KBM-7 (cell line): ENCODE results near the gene STK26.
A peak's percentile ranks its signal among the peaks of the same experiment; 100 is the strongest.
"Not testable (repeated sequence)": the region's sequence is repeated elsewhere in the genome, so short reads cannot be mapped to it uniquely, and the experiment has no call there.

ENCODE experiments used
- DNase-seq: peaks from one replicate; pipeline ENCODE4 v3.0.0-alpha.2; 2015
- in situ Hi-C: fragments of 300-500 bp; cut with MboI; formaldehyde crosslinking; loops from 2 replicates; pipeline ENCODE4 v1.14.3; 2020; ENCODE audit warnings: low sequenced_read_pairs, low pct_unique_long_range_greater_than_20kb, mixed read lengths

The STK26 gene

DNA sequence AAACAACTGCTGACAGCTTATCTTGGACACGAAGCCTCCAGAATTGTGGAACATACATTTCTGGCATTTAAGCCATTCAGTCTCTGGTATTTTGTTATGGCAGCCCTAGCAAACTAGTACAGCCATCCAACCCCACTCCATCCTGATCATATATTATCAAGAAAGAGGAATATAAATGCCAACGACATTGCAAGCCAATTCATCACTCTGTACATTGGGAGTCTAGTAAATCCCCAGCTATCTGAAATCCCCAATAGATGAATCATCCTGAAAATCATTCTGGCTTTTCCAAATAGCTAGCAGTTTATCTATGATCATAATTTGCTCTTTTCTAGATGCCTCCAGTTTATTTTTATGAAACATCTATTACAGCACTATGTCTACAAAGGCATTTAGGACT, 63.6 kb downstream of the STK26 start:
- in situ Hi-C loops, result loop anchor here (25.0 kb wide), 2 partner anchors 126 to 526 kb away; partner anchors contain the start of gene RAP2C

DNA sequence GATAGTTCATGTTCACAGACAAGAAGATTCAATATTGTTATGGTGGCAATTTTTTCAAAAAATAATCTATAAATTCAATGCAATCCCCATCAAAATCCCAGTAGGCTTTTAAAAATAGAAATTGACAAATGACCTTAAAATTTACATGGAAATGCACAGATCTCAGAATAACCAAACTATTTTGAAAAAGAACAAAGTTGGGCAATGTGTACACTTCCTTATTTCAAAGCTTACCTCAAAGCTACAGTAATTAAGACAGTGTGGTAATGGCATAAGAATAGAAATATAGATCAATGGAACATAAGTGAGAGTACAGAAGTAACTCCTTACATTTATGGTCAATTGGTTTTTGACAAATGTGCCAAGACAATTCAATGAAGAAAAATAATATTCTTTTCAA, 65.8 kb downstream of the STK26 start:
- no peak for DNase-seq
- in situ Hi-C loops, result loop anchor here (25.0 kb wide), 2 partner anchors 123 to 523 kb away; partner anchors contain the start of gene RAP2C

More for the DNA sequence above, 63.6 kb downstream of the STK26 start:
- no peak for DNase-seq

DNA sequence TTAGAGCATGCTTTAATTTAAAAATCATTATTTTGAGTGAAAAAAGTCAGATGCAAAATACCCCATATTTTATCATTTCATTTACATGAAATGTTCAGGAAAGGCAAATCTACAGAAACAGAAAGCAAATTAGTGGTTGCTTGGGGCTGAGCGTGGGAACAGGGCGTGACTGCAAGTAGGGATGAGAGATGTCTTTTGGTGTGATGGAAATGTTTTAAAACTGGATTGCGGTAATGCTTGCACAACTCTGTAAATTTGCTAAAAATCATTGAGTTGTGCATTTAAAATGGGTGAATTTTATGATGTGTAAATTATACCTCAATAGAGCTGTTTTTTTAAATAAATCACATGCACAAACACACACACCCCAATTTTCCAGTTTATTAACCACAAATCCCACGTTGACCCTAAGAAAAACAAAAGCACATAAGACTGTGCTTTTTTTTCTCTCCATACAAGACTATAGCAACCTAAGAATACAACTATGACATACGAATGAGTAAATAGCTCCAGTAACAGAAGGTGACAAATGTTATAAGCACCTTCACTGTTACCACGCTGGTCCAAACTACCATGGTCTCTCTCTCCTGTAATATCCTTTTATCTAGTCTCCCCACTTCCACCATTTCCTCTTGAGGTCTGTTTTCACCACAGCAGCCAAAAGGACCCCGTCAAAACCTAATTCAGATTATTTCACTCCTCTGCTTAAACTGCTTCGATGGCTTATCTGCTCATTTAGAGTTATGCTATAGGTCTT, 67.5 kb downstream of the STK26 start:
- no peak for DNase-seq
- in situ Hi-C loops, result loop anchor here (25.0 kb wide), 2 partner anchors 122 to 522 kb away; partner anchors contain the start of gene RAP2C

DNA sequence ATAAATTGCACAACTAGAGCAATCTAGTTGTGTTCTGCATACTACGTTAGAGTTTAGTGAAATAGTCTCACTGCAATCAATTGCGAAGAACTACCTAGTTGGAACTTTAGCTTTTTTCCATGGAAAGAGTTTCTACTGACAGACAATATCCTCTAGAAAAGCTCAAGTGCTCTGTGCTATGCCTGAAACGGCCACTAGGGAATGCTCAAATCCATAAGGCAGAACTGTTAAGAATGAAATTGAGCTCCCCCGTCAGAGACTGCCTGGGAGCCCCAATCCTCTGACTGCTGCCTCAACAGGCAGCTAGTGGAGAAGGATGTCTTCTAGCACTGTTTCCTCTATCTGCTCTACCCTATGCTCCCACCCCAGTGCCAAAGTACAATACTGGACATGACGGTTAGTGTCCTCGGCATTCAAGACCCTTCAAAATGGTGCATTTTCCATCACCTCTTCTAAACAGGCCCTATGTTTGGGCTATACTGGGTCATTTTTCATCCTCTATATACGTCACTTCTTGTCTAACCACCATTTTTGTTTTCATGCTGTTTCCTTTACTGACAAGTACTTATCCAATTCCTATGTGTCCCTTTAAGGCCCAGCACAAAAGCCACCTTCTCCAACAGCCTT, 69.5 kb downstream of the STK26 start:
- in situ Hi-C loops, result loop anchor here (25.0 kb wide), 2 partner anchors 120 to 520 kb away; partner anchors contain the start of gene RAP2C
- peak; percentile 80 for DNase-seq

DNA sequence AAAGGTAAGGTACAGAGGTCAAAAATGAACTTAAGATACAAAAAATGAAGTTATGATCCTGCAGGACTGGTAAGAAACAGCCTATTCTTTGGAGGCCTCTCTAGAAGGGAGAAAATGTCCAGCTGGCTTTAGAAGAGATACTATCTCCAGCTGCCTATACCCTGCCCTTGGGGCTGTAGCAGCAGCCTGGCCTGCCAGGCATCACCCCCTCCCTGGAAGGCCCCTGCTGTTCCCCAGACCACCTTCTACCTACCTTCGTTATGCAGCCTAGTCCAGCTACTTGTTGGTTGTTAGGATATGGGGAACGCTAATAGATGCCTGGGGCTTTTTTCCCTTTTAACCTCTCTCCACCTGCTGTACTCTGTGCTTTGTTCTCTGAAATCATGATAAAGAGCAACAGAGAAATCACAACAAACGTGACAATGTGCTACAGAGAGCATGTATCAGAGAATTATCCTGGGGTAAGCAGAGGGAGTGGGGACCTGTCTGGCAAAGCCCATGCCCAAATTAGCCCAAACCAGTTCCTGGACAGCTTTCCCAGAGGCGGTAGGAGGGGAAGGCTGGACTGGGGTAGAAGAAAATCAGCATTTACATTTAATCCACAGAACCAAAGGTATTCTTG, 70.2 kb downstream of the STK26 start:
- in situ Hi-C loops, result loop anchor here (25.0 kb wide), 2 partner anchors 119 to 519 kb away; partner anchors contain the start of gene RAP2C
- no peak for DNase-seq

DNA sequence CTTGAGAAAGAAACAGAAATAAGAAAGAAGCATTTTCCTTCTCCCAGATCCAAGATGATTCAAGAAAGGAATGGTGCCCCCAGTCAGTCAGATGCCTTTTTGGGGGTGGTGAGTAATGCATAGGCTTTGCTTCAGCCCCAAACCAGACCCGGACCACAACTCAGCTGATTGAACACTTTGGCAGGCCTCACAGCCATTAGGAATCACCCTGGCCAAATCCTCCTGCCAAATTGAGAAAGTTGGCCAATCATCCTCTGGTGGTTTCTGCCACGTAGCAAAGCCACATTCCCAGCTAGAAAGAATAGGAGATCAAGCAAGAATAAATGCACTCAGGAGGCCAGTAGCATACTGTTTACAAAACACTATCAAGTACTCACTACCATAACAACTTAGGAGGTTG, 71.1 kb downstream of the STK26 start:
- no peak for DNase-seq
- in situ Hi-C loops, result loop anchor here (25.0 kb wide), 2 partner anchors 118 to 518 kb away; partner anchors contain the start of gene RAP2C

DNA sequence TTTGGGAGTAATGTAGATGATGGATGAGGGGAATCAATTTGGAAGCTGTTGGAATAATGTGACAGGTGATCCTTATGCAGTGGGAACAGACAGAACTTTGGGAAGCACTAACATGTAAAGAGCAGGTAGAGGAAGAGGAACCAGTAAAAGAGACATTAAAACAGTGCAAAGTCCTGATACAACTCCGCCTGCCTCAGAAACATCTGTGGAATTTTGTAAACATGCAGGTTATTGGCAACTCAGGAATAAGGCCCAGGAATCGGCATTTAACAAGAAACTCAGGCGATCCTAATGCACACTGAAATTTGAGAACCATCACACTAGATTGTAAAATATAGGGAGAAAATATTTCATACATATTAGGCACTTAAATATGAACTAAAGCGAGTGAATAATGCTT, 75.6 kb downstream of the STK26 start:
- in situ Hi-C loops, result loop anchor here (25.0 kb wide), 2 partner anchors 114 to 514 kb away; partner anchors contain the start of gene RAP2C
- not testable (repeated sequence) for DNase-seq

DNA sequence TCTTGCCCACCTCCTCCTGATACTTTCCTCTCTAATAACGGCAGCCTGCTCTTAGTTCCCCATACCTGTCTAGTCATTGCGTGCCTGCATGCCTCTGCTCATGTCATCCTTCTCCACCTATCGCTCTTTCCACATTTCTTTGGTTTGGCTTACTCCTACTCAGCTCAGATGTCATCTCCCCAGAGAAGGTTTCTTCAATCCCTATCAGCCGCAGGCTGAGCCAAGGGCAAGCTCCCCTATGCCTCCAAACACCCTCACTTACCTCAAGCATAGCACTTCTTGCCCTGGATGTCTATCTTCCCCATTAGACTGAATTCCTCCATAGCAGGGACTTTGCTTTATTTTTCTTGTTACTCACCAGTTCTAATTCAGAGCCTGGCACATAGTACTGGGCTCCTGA, 78.1 kb downstream of the STK26 start:
- in situ Hi-C loops, result no loop called here
- no peak for DNase-seq

DNA sequence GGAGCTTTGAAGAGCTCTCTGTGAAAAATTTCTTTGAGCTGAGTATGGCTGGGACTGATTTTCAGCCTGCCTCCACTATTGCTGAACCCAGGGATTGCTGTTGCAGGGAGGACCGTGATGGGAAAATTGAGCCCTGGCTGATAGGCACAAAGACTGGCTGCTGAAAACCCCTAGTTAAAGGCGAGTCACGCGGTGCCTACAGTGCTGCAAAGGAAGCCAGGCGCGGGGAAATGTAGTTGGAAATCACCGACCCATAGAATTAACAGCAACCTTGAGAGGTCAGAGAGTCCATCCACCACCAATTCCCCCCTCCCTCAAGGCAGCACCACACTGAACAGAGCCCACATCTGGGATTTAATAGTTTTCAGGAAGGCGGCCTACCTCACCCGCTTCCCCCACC, 78.7 kb downstream of the STK26 start:
- no peak for DNase-seq
- in situ Hi-C loops, result no loop called here

DNA sequence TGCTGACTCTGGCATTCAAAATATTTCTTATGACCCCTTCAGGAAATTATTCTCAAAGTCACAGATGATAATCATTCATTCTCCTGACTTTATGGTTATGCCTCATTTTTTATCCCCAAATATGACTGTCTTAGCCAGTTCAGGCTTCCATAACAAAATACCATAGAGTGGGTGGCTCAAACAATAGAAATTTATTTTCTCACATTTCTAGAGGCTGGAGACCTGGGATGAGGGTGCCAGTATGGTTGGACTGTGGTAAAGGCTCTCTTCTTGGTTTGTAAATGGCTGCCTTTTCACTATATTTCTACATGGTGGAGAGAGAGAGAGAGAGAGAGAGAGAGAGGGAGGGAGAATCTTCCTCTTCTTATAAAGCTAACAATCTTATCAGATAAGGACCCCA, 84.2 kb downstream of the STK26 start:
- no peak for DNase-seq
- in situ Hi-C loops, result no loop called here

DNA sequence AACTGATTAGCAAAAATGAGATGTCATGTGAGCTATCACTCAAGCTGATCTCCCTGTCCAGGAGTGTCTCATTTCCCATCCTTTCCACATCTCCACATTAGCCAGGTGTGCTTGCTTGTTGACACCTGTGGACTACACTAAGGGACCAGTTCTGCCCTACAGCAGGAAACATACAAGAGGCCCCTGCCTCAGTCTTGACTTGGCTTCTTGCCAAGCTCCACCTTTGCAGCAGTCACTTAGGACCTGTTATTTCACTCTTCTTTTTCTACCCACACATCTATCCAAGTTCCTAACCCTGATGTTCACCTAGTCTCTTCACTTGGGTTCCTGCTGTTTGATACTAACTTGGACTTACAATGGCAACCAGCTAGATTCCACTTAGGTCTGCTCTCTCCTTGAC, 91.5 kb downstream of the STK26 start:
- in situ Hi-C loops, result no loop called here
- DNase-seq, result no peak

DNA sequence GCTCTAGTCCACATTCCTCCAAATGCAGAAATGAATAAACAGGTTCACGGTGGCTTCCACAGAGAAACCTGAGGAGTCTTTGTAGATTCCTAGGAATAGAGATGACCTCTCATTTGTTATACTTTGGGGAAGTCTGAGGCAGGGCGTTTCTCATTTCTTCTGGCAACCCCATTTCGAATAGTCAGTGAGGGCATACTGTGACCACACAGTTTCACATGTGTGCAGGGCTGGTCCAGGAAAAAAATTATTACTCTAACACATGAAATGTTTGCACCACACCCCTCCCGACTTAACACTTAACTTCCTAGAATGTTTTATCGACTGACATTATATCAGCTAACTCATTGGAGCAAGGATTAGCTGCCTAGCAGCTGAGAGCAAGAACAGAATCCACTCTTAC, 92.7 kb downstream of the STK26 start:
- in situ Hi-C loops, result no loop called here
- no peak for DNase-seq

DNA sequence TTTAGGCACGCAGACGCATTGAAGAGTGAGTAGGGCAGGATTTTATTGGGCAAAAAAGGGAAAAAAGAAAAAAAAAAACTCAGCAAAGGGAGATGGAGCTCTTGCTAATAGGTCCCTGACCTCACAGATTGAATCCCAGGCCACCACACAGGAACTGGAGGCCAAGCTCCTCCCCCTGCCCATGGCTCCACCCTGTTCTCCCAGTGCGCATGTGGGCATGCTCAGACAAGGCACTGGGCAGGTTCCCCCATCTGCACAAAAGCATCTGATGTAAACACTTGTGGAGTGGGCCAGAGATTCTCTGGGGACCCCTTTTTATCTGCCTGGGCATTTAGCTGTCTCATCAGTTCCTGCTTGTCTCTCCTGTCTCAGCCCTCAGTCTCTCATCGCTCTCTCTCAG, 95.3 kb downstream of the STK26 start:
- in situ Hi-C loops, result no loop called here
- peak; percentile 14 for DNase-seq

DNA sequence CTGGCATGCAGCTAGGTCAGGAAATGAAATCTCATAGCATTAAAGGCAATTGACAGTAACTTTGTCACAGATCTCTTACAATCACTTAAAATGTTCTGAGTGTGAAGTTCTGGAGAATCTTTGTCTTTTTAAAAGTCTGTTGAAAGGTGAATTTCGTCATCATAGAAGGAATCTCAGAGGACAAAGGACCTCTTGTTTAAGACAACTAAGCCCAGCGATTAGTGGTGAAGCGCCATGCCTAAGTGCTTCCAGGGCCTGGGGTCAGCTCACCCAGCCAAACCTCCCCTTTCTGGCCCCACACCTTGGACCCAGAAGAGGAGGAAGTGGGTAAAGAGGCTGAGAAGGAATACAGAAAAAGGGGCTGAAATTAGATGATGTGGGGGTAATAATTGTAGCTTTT, 96.2 kb downstream of the STK26 start:
- no peak for DNase-seq
- in situ Hi-C loops, result no loop called here

DNA sequence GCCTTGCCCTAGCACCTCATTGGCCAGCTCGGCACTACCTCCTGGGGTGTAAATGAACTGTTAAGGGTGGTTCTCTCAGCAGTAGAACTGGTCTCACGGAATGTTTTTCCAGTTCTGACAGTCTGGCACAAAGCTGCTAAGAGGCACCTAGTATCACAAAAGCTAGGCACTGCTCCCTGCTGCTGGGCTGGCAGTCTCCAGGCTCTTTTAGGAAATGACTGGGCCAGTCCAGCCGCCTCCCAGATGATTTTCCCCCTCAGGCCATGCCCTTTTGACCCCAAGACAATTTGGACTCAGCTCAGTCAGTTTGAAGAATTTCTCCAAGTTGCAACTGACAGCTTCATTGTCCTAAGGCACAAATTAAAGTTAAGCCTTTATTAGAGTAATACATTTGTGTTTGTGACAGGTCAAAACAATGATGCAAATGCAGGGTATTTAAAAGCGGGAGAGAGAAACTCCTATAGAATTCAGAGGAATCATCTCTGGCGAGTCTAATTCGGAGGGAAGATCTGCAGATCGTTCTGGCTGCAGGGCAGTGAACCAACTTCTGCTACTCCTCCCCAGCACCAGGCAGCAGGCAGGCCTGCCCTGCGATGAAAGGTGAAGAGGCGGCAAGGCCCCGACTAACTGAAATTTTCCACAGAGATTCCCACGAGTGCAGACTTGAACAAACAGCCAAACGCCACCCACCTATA, 96.9 kb downstream of the STK26 start:
- no peak for DNase-seq
- in situ Hi-C loops, result no loop called here

DNA sequence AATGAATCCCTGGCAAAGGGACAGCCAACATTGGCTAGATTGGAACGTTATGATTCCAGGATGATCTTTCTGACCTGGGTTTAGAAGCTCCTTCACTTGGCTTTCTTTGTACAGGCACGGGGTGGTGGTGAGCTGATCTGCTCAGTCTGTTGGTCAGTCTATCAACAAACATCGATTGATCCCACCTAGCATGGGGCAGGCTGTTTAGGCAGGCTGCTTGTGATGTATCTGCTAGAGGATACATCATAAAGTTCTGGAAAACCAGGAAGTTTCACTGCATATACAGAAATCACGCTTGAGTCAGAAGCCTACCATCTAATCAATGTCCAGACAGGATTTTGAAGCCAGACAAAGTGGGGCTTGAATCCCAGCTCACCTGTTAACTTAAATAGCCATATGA, 97.8 kb downstream of the STK26 start:
- DNase-seq, result no peak
- in situ Hi-C loops, result no loop called here
